Activated B cell treated with CpG ODN at 0.5 μM for 24 hours (primary cell): ENCODE results near the gene TBC1D16. TPM values are rescaled to one million over a fixed set of nuclear protein-coding genes. Genes with fewer than 3 reads are reported as not detected.

Experiments
- ATAC-seq: fragments of 200-7000 bp; cut with Tn5 transposase; one replicate; pipeline ENCODE4 v1.10.0; 2021; ENCODE audit warnings: low read depth, mild to moderate bottlenecking, moderate library complexity
- CTCF ChIA-PET: fragments of 350-600 bp; sonication (Branson Sonifier 250); formaldehyde crosslinking; loops from one replicate; lab custom pipeline; 2021; ENCODE audit warnings: antibody characterized with exemption; lab: Charles Lee
- POLR2A ChIA-PET: fragments of 350-600 bp; sonication (Branson Sonifier 250); formaldehyde crosslinking; loops from one replicate; lab custom pipeline; 2021; ENCODE audit warnings: antibody characterized with exemption; lab: Charles Lee
- DNase-seq: peaks from one replicate; pipeline ENCODE4 v3.0.0; 2022
- H3K27ac Mint-ChIP-seq: one replicate; pipeline ENCODE4 v1.8.0; 2020; ENCODE audit warnings: mixed read lengths
- H3K27me3 Mint-ChIP-seq: one replicate; pipeline ENCODE4 v1.8.0; 2021; ENCODE audit warnings: mixed read lengths
- H3K36me3 Mint-ChIP-seq: one replicate; pipeline ENCODE4 v1.8.0; 2021; ENCODE audit warnings: low read depth, mixed read lengths
- H3K4me1 Mint-ChIP-seq: one replicate; pipeline ENCODE4 v1.8.0; 2021; ENCODE audit warnings: mixed read lengths
- H3K4me3 Mint-ChIP-seq: one replicate; pipeline ENCODE4 v1.8.0; 2020; ENCODE audit warnings: mild to moderate bottlenecking, mixed read lengths
- H3K9me3 Mint-ChIP-seq: one replicate; pipeline ENCODE4 v1.8.0; 2020; ENCODE audit warnings: mixed read lengths
- intact Hi-C: fragments of 100-400 bp; cut with micrococcal nuclease; formaldehyde crosslinking; loops from one replicate; pipeline ENCODE4 v1.15.1; 2024
- total RNA-seq: library from RNA; stranded (reverse); gene quantifications from 2 replicates; pipeline ENCODE4 v1.2.3, GENCODE V29; 2022
- TF ChIP-seq, protein P1 (sequence below): fragments of 200-600 bp; IDR thresholded peaks from one replicate; pipeline ENCODE4 v1.8.0; 2022; ENCODE audit warnings: antibody characterized with exemption, mild to moderate bottlenecking

TBC1D16 gene
- total RNA-seq, 1 donor from 2014 or later, result 2.6 TPM

DNA sequence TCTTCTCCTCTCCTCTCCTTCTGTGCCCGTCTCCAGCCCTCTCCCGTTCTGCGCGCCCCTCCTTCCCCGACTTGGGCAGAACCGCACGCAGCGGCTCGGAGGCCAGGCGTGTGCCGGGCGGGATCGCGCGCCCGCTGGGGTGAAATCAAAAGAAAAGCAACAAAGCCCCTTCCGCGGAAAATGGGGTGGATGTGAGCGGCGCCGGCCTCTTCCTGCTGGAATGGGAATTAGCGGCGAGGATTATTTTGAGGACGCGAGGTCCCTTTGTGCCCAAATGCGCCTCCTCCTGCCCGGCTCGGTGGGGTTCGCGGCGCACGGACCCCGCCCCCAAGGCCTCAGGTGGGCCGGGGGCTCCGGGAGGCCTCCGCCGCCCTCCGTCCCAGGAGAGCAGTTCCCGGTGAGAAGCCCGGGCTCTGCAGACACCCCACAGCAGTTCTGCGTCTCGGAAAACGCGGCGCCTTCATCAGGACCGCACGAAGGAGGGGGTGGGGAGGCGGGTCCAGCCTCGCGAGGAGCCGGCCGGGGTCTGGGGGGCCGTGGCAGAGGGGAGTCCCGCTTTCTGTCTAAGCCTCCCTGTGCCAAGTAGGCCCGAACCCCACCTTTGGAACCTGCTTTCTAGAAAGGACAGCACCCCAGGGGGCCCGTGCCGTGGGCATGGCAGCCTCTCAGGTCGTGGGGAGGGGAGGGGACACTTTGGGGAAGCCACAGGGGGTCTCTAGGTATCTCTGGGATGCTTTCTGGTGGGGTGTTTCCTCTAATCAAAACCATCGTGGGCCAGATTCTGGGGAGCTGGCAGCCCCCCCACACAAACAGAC is 105.4 kb downstream of the TBC1D16 start:
- no peak for ATAC-seq
- Mint-ChIP-seq H3K27me3 (peaks cover 3% of the 10 kb centered on the region), H3K4me3 (peak overlapping the region; percentile 90)

GRCh38 chr17:79929257-79930061 is 106.2 kb downstream of the TBC1D16 start:
- Mint-ChIP-seq H3K36me3 (peaks cover 2% of the 10 kb centered on the region), H3K4me3 (peak overlapping the region; percentile 90), H3K27ac (no peak overlapping the region), H3K9me3 (no peaks in the 10 kb centered on the region), H3K4me1 (peaks cover 58% of the 10 kb centered on the region), H3K27me3 (peaks cover 3% of the 10 kb centered on the region)
- intact Hi-C loops, result loop anchor here (2.0 to 5.0 kb wide), 5 partner anchors 67 to 1583 kb away; partner anchors contain the start of genes ACTG1 and CBX4
- CTCF ChIA-PET, result no interaction called here
- ATAC-seq, result no peak
- TF ChIP-seq, protein P1, sequence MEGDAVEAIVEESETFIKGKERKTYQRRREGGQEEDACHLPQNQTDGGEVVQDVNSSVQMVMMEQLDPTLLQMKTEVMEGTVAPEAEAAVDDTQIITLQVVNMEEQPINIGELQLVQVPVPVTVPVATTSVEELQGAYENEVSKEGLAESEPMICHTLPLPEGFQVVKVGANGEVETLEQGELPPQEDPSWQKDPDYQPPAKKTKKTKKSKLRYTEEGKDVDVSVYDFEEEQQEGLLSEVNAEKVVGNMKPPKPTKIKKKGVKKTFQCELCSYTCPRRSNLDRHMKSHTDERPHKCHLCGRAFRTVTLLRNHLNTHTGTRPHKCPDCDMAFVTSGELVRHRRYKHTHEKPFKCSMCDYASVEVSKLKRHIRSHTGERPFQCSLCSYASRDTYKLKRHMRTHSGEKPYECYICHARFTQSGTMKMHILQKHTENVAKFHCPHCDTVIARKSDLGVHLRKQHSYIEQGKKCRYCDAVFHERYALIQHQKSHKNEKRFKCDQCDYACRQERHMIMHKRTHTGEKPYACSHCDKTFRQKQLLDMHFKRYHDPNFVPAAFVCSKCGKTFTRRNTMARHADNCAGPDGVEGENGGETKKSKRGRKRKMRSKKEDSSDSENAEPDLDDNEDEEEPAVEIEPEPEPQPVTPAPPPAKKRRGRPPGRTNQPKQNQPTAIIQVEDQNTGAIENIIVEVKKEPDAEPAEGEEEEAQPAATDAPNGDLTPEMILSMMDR, result no peak
- POLR2A ChIA-PET, result interaction anchor here (2.1 to 4.1 kb wide), 2 partner anchors 8 to 41 kb away, joined by 9 to 21 read pairs; no protein-coding TSS in a partner anchor
- DNase-seq, result no peak

More for the DNA sequence above, 105.4 kb downstream of the TBC1D16 start:
- Mint-ChIP-seq H3K36me3 (peaks cover 2% of the 10 kb centered on the region), H3K27ac (peak overlapping the region; percentile 92), H3K4me1 (peaks cover 66% of the 10 kb centered on the region), H3K9me3 (no peaks in the 10 kb centered on the region)
- DNase-seq, result no peak
- ChIA-PET POLR2A (interaction anchor here (0.6 to 3.0 kb wide), 18 partner anchors 8 to 1582 kb away, joined by 3 to 38 read pairs (median 6); partner anchors contain the start of genes ACTG1, CBX4 and CBX8), CTCF (interaction anchor here (1.0 to 1.7 kb wide), 5 partner anchors 15 to 126 kb away, joined by 3 to 15 read pairs (median 4); no protein-coding TSS in a partner anchor)
- TF ChIP-seq, protein P1, result no peak
- intact Hi-C loops, result loop anchor here (2.0 to 5.0 kb wide), 5 partner anchors 67 to 1582 kb away; partner anchors contain the start of genes ACTG1 and CBX4

DNA sequence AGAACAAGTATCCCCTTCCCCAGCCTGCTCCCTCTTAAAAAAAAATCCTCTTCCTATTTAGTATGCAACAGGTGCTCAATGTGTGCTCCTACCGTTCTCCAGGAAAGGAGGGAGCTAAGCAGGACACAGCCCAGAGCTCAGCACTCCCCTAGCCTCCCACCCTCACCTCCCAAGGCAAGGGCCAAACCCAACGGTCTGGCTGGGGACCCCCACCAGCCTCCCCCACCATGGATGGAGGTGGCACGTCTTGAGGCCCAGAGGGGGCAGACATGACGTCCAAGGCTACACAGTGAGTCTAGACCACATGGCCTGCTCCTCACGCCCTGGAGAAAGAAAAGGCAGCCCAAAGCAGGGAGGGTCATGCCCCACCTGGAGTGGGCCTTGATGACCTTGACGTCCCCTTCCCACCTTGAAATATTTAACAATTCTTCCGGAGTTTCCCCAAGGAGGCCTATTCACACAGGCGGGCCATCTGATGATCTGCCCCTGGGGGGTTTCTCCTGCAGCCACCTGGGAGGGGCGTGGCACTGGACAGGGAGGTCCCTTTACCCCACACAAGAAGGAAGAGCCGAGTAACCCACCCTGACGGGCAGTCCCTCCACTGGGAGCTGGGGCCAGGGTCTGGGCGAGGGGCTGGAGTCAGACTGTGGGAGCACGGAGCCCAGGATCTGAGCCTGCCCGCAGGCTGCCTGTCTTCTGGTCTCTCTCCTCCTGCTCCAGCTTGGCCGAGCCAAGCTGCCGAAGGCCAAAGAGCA is 107.0 kb downstream of the TBC1D16 start:
- intact Hi-C loops, result no loop called here
- Mint-ChIP-seq H3K27ac (peak overlapping the region; percentile 73), H3K36me3 (peaks cover 2% of the 10 kb centered on the region), H3K27me3 (peaks cover 3% of the 10 kb centered on the region), H3K9me3 (no peaks in the 10 kb centered on the region), H3K4me1 (peaks cover 55% of the 10 kb centered on the region), H3K4me3 (peak overlapping the region; percentile 58)
- DNase-seq, result no peak
- ATAC-seq, result no peak
- ChIA-PET POLR2A (interaction anchor here (1.0 to 4.1 kb wide), 3 partner anchors 8 to 42 kb away, joined by 3 to 21 read pairs (median 9); no protein-coding TSS in a partner anchor), CTCF (no interaction called here)
- TF ChIP-seq, protein P1, result no peak

GRCh38 chr17:79927688-79928501 is 107.8 kb downstream of the TBC1D16 start:
- ATAC-seq, result no peak
- intact Hi-C loops, result no loop called here
- peaks cover 53% of the 10 kb centered on the region for H3K4me1 Mint-ChIP-seq
- ChIA-PET CTCF (no interaction called here), POLR2A (interaction anchor here (1.0 to 4.1 kb wide), 3 partner anchors 8 to 43 kb away, joined by 3 to 21 read pairs (median 9); no protein-coding TSS in a partner anchor)
- peaks cover 3% of the 10 kb centered on the region for H3K27me3 Mint-ChIP-seq
- no peak for DNase-seq
- peaks cover 2% of the 10 kb centered on the region for H3K36me3 Mint-ChIP-seq
- TF ChIP-seq, protein P1, result no peak
- H3K9me3 Mint-ChIP-seq, result no peaks in the 10 kb centered on the region
- H3K4me3 Mint-ChIP-seq, result peak overlapping the region; percentile 15
- H3K27ac Mint-ChIP-seq, result no peak overlapping the region
